ENCODE results near the gene FAM98B.

- no peak for TF ChIP-seq CTCF (IDR thresholded peaks at IDR 0.05)
- no peak for TF ChIP-seq POLR2A (IDR thresholded peaks at IDR 0.05)
Measured at GRCh38 chr15:38412466-38412865, 41.5 kb upstream of the FAM98B start.

Data from testis (tissue), 2 donors.